CD4-positive, alpha-beta T cell treated with Interleukin-6 for 4 hours (primary cell): Measurements from ENCODE around the gene PDGFD.

ENCODE experiments used
- DNase-seq: peaks from one replicate; pipeline ENCODE4 v3.0.0-alpha.2; 2020; ENCODE audit warnings: mixed read lengths

The PDGFD gene

DNA sequence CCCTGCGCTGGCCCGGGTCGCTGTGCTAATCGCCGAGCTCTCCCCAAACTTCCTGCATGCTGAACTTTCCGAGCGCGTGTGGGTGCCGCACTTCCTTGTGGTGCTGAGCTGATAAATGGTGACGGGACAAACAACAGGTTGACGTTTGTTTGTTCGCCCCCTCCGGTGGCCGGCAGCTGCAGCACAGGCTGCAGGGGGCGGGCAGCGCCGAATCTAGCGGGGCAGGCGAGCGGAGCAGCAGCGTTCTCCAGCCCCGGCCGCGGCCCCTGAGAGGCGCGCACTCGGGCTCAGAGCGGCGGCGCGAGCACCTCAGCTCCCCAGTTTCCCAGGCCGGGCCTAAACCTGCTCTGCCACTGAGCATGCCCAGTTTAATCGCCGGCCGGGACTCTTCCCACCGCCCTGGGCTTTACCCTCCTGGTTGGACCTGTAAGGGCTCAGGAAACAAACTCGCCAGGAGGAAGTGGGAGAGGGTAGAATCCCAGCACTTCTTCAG lies at the start of gene PDGFD:
Gene PDGFD, minus strand, starts transcription at position 120 of the 493 bp plus-strand sequence.
- DNase-seq = peak; percentile 2

DNA sequence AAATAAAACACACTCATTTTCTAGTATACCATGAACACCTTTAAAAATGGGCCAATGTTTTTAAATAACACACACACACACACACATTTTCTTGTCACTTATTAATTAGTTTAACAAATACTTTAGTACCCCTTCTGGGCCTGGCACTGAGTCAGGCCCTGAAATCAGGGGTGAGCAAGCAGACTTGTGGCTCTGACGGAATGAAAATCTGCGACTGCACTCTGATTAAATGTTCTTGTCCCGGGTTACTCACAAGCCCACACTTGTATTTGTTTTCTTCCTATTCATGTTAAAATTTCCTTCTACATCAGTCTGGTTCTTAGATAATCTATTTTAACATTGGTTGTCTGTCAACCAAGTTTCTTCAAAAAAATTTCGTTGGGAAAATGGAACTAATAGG lies 43.0 kb upstream of the PDGFD start:
- no peak for DNase-seq

DNA sequence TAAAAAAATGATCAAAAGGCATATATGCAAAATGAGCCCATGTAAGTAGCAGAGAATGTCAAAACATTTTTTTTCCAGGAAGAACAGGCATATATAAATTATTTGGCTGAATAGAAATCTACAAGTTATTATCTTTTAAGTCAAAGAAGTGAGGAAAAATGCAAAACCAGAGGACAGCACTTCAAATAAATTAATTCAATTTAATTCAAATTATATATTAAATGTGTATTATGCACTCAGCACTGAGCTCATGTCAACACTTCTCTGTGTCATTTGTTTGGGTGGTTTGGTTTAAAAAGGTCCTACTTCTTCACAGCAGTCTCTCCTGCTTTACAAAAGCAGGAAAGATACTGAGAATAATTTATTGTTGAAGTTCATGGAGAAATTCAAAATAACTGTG lies 41.9 kb upstream of the PDGFD start:
- no peak for DNase-seq

DNA sequence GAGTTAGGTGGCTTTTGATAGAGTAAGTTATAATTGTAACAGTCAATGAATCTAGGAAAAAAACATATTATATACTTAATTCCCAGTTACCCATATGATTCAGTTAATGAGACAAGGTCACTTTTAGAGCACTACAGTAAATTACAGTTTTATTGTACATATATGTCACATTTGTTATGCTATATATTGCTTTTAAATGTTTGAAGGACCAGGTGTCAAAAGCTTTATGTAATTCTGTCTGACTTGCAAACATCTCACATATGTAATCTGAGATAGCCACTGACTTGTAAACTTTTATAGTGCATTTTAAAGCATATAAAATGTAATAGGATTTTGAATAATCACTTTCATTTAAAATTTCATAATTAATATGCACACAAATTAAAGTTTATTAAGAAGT lies 36.7 kb upstream of the PDGFD start:
- no peak for DNase-seq

DNA sequence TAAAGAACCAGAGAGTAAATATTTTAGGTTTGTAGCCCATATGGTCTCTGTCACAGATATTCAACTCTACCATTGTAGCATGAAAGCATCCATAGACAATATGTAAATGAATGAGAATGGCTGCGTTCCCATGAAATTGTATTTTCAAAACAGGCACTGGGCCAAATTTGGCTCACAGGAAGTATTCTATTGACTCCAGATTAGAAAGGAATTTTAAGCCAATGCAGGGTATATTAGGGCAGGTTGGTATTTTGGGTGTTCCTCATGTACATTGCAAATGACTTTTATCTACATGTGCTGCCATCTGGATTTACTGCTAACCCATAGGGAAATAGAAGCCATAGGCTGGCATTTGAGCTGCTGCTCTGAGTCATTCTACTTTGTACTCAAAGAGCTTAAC lies 35.1 kb upstream of the PDGFD start:
- no peak for DNase-seq

DNA sequence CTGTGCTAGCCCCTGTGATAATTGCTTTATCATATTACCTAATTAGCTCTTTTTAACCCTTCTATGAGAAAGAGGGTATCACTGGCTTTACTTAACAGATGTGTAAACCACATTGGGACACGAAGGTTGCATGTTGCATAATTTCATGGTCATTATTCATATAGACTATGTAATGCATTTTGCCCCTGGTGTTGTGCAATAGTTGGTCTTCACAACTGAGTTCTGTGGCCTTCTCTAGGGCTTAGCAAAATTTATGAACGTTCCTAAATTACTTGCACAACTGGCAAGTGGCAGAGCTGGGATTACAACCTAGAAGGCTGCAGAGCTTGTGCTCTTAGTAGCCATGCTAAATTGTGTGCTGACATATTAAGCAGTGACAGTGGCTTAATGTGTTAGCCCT lies 34.6 kb upstream of the PDGFD start:
- DNase-seq = no peak

DNA sequence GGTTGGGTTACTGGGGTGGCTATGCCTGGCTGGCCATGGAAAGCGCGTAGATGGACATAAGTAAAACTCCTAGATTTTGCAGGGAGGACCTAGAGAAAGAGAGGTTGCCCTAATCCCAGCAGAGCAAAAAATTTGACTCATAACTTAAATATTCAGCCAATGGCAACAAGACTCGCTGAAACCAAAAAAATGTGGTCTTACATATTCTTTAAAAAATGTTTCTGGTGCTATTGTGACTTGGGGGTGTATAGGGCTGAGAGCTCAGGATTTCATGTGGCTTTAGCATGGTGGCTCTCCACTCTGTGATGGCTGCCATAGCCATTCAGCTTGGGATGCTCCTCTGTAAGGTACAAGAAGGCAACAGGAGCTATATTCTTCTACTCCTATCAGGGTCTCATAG lies 27.2 kb upstream of the PDGFD start:
- DNase-seq = no peak

DNA sequence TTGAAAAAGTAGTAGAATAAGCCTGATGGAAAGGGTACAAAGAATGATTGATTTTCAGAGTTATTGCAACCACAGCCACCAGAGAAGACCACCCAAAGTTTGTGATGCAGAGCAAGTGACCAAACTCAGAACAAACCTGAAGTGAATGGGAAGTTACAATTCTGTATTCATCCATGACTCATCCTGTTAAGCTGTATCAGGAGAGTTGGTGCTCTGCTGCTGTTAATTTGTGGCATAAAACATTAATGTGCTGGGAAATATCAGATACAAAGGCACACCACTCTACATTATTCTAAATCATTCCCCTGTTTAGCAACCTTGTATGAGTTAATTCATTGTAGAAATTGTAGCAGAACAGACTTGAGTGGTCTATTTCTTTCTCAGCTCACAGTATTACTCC lies 19.6 kb upstream of the PDGFD start:
- DNase-seq = no peak

DNA sequence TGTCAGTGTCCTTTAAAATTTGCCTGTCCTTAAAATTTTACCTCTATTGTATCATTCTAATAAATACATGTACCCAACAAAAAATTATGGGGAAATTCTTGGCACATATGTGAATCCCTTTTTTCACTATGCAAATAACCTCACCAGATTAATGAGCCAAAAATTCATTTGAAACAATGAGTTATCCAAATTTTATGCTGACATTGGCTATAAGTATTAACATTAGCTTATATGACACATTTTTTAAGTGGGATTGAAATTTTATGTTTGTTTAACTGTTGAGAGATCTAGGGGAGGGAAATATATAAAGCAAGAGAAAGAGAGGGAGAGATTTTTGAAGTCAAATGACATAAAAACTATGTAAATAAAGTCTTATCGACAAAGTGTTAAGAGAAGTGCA lies 11.8 kb upstream of the PDGFD start:
- no peak for DNase-seq

DNA sequence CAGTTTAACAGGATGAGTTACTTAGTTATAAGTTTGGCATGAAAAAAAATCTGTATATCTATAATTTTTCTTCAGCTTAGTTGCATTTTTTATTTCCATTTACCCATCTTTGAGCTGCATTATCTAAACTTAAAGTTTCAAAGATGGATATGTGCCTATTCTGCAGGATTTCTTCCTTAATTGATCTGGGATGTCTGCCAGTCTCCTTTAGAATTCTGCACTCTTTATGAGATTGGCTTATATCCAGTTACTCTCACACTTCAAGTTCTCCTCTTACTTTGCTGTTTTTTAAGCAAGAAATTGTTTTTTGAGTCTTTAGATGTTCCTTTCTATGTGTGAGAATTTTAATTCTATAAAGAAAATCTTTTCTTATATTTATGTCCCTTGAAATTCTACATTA lies 5.1 kb upstream of the PDGFD start:
- DNase-seq = no peak

DNA sequence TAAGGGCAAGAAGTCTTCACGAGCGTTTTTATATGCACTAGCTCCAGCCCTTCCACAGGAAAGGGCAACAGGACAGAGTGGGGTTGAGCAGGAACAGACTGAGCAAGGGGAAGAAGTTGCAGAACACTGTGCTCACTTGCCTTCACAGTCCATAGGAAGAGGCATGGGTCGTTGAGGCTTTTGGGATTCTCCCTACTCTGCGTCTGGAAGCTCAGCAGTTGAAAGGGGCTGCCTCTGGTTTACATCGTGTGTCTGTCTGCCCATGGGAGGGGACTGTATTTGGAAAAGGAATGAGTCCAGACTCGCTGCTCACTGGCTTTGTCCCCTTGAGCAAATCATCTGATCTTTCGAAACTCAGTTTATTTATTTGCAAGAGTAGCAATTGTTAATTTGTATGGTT lies 1.1 kb upstream of the PDGFD start:
- DNase-seq = no peak

DNA sequence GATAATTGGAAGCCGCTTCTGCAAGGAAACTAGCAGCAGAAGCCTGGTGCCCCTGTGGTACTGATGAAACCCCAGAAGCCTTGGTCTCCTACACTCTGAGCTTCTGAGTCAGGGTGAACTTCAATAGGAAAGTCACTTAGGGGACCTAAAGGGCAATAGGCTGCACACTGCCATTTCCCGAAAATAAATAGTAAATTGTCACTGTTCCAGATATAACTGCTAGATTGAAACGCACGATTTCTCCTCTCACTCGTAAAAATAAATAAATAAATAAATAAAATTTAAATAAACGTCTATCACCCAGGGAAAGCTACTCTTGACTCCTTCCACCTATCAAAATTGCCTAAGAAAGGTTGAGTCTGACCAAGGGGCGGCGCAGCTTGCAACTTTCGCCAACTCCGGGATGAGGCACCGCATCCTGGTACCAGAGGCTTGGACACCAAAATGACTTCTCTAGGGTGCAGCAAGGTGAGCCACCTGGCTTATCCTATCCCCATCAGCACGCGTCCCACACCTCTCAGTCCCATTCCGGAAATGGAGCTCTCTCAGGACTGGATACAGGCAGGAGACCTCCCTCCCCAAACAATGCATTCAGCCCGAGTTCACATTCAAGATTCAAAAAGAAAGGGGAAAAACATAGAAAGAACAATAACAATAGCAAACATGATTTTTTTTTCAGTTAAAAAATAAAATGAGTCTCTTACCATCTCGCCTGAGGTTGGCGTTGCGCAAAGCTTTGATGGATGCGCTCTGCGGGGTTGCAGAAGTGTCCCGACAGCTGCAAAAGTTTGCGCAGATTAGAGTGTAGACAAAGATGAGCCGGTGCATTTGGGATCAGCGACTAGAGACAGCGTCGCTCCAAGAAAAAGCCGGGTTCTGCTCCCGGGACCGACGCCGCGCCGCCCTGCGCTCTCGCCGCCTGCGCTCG lies 583 bp downstream of the PDGFD start:
- no peak for DNase-seq

DNA sequence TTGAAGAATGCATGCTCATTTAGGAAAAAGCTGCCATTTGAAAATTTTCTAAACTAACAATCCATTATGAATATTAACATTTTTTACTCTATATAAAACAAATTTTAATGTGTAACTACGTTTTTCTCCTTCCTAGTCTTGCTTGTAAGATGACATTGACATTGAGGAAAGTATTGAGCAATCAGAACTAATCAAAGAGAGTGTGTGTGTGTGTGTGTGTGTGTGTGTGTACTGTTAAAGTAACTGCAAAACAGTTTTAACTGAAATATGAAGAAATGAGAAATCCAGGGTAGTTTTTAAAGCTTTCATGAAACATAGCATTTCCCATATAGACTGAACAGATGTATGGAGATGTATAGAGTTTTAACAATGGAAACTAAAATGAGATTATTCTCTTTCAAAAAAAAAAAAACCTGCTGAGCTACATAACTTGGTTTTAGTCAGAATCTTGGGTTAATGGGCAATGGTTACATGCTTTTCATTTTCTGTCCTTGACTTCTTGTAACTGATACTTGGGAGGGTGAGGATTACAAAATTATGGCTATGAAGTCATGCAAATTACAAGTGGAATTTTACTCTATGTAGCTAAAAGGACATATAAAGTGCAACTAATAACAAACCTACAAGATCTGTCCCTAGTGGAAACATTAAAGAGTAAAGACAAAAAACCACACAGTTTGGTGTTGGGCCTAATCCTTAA lies 2.0 kb downstream of the PDGFD start:
- DNase-seq = no peak

DNA sequence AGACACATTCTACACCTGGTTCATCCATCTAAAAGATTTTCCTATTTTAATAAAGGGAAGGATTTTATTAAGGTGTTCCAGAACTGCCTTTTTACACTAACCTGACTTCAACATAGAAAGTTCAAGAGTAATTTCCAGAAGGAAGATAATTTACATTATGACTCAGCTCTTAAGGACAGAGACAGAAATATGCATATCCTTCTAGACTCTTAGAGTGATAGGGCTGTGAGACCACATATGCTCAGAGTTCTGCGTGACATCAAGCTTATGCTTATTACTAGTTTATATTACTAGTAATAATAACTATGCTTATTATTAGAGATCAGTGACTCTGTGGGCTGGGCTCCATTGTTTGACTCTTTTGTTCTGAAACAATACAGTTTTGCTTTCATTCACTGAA lies 4.6 kb downstream of the PDGFD start:
- DNase-seq = no peak

DNA sequence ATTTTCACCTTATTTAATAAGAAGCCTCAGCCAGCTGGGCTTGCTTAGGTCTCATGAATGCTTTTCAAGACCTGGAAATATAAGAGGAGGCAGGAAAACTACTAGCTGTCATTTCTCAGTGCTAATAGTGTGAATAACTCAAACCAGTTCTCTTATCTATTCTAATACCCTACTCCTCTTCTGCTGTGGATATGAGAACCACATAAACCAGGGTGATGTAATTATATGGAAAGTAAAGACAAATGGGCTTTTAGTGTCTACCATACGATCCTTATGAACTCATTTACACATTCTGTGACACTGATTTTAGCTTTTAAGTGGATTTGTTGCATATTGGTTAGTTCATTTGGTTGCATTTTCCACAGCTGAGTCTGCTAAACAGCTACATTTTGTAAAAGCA lies 8.6 kb downstream of the PDGFD start:
- DNase-seq = no peak

DNA sequence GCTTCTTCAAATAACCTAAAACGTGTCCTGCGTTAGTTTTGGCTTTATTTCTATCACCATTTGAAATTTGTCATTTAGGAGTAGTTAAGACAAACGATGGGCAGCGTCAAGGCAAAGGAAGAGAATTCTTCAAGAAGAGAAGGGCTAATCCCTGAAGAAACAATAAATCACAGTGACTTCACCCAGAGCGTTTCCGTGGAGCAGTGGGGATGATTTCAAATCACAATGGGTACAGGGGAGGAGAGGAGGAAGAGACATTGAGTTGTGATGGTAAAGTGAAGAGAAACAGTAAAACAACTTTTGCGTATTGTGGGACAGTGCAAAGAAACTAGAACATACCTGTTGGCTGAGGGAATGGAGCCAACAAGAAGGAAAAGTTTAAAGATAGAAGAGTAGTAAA lies 9.7 kb downstream of the PDGFD start:
- DNase-seq = no peak

DNA sequence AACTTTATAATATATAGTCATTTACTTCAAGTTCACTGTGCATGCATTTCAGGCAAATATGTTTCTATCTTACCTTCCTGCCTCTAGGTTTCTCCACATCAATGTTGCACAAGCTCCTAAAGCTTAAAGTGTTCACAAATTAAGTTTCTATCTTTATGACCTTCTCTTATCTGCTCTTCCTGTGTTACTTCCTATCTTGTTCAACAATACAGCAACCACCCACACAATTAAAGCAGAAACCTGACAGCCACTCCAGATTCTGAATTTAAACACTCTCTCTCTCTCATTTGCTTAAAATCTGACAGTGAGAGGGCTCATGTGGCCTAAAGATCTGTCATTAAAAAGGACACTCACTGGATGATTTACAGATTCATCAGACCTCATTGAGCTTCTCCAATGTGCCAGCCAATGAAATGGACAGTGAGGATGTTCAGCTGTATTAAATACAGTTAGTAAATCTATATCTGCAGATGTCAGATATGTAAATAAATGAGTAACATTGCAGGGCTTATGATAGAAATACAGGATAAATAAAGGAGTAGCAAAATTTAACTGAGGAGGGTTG lies 10.9 kb downstream of the PDGFD start:
- no peak for DNase-seq

DNA sequence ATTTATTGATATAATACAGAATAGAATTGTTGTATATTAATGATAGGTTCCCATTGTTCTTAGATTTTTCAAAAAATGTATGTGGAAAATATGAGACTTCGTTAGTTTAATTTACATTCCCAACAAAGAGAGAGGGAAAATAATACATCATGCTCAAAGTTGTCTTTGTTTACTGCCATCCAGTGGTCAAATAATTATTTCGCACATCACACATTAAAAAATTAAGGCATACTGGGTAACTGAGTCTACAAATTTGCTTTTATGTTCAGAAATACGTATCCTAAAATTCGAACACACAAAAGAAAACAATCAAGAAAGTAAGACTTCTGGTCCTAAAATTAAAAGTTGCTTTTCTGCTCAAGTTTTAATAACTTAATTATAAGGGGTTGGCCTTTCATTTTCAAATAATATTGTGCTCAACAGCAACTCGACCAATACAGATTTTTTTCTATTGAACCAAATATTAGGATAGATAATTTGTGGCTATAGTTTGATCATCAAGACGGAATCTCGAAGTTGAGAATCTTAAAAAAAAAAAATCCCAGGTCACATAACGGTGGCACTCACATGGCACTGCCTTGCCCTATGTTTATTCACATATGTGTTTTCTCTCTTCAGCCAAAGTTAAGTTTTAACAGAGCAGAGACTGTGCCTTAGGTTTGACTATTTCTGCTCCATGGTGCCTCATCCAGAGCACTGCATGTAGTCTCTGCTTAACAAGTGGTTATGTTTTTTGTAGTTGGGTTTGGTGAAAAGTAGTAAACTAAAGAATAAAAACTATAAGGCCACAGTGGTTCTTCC lies 12.3 kb downstream of the PDGFD start:
- no peak for DNase-seq

DNA sequence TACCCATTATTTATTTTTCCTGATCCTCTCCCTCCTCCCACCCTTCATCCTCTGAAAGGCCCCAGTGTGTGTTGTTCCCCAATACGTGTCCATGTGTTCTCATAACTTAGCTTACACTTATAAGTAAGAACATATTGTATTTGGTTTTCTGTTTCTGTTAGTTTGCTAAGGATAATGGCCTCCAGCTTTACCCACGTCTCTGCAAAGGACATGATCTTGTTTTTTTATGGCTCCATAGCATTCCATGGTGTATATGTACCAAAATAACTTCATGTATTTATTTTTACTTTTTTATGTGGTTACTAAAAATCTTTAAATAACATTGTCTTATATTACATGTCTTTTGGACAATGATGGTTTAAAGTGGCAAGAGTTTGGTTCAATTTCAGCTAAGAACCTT lies 15.2 kb downstream of the PDGFD start:
- DNase-seq = no peak

DNA sequence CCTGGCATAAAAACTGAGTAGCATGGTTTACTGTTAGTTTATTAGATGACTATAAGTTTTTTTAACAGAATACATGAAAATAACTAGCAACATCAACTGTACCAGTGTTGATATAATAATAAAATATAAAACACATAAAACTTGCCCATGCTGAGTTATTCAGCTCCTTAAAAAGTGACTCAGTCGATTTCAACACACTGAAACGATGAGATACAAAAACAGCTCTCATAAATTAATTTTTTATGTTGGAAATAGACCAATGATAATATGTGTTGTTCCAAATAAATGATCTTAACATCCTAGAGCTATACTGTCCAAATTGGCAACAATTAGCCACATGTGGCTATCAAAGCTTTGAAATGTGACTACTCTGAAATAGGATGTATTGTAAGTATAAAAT lies 15.9 kb downstream of the PDGFD start:
- DNase-seq = no peak

DNA sequence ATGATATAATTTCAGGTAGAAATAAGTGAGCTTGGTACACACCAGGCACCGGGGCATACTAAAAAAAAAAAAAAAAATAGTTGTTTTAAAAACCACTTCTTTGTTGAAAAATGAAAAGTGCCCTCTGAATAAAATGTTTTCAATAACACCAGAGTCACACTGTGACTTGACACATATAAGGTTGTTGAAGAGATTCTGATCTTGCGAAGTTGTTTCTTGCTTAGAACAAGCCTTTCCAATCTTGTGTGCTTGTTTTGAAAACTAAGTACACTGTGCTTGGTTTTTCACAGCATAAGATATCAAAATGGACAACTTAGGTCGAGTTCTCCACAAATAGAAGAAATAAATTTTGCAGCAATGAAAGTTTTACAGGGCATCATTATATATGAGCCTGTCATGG lies 17.0 kb downstream of the PDGFD start:
- no peak for DNase-seq

DNA sequence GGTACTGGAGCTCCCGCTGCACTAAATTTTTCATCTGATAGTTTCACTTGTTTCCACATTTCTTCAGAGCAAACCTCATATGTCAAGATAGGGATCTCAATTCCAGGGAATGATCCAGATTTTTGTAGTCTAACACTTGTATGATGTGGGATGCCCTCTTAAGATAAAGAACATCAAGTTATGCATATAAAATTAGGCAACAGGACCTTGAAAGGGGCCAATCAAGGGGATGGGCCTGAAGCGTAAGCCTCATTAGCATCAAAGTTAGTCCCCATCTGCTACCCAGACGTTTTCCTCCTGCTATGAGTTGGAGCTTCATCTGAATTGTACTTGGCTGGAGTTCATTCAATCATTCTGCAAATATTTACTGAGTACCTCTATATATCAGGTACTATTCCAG lies 17.5 kb downstream of the PDGFD start:
- DNase-seq = no peak

DNA sequence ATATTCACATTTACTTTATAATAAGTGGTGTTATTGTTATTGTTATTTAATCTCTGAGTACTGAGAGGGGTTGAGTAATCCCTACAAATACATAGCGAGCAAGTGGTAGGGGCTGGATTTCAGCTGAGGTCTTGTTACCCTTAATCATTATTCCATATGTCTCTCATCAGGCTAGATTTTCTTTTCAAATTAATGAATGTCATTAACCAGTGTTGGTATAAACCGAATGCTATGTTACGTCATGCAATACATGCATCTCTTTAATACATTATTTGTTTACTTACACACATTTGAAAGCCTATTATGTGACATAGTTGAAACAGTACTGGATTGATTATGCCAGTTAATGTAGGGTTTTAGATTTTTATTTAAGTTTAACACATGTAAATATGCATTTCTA lies 18.9 kb downstream of the PDGFD start:
- no peak for DNase-seq
